ENCODE data around the gene SH2D7. TPM values are rescaled to one million over a fixed set of nuclear protein-coding genes. Genes with fewer than 3 reads are reported as not detected.

Gene SH2D7
- polyA plus RNA-seq, 2 of the 4 experiments (the other 2 are of a cell fraction) = not detected

DNA sequence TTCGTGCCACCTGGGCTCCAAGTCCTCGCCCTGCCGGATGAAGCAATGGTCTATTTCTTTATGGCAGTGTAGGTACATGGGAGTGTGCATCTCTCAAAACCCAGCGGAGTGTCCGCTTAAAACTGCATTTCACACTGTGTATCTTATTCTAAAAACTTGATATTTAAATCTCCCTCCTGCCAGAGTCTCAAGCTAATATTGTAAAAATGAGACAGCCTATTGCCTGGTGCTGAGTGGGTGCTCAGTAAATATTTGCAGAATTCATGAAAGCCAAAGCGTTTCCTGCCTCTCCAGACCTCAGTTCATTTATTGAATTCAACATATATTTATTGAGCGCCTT lies 14.5 kb upstream of the SH2D7 start:
- Histone ChIP-seq H3K9me3 (no peaks in the 10 kb centered on the region), H3K27ac (peak overlapping the region; percentile 81 to 91), H3K4me2 (peak overlapping the region; percentile 87), H3K4me3 (peak overlapping the region; percentile 83), H3K4me1 (peaks cover 20% of the 10 kb centered on the region)
- CTCF ChIA-PET = interaction anchor here (0.9 to 8.2 kb wide), 6 partner anchors 10 to 78 kb away, joined by 3 to 57 read pairs (median 4); partner anchors contain the start of gene SH2D7
- TF ChIP-seq CEBPB (IDR thresholded peaks at IDR 0.05) (no peak), RNF2 (IDR thresholded peaks at IDR 0.05; ENCODE audit: borderline replicate concordance, low read depth) (no peak), BHLHE40 (IDR thresholded peaks at IDR 0.05; ENCODE audit: low read depth, low read length) (no peak), ATOH8 (CRISPR knock-in tag; IDR thresholded peaks at IDR 0.05; ENCODE audit: low read depth) (no peak), EHF (CRISPR knock-in tag; IDR thresholded peaks at IDR 0.05) (no peak), FOSB (CRISPR knock-in tag; IDR thresholded peaks at IDR 0.05) (no peak), JUN (IDR thresholded peaks at IDR 0.05) (no peak), MAX (IDR thresholded peaks at IDR 0.05) (no peak), MYC (IDR thresholded peaks at IDR 0.05; ENCODE audit: borderline replicate concordance, low read length) (no peak), NFE2L2 (conservative IDR thresholded peaks at IDR 0.05; ENCODE audit: low read length) (no peak)
- TF ChIP-seq, protein P1, sequence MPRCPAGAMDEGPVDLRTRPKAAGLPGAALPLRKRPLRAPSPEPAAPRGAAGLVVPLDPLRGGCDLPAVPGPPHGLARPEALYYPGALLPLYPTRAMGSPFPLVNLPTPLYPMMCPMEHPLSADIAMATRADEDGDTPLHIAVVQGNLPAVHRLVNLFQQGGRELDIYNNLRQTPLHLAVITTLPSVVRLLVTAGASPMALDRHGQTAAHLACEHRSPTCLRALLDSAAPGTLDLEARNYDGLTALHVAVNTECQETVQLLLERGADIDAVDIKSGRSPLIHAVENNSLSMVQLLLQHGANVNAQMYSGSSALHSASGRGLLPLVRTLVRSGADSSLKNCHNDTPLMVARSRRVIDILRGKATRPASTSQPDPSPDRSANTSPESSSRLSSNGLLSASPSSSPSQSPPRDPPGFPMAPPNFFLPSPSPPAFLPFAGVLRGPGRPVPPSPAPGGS (IDR thresholded peaks at IDR 0.05) = no peak
- no peak for FAIRE-seq
- peak; percentile 27 to 44 for ATAC-seq
- POLR2A ChIA-PET = no interaction called here
- DNase-seq (ENCODE audit: low read depth in 1 of 2, low spot score in 1 of 2) = no peak
- WGBS (ENCODE audit: missing lambda C conversion rate) = 17% methylated on average over 7 of the region's 7 CpGs

- ATAC-seq (no peak), FAIRE-seq (no peak), DNase-seq (ENCODE audit: low read depth in 1 of 2, low spot score in 1 of 2) (no peak)
- Histone ChIP-seq H3K4me1 (peaks cover 20% of the 10 kb centered on the region), H3K27ac (no peak overlapping the region), H3K4me3 (no peak overlapping the region), H3K4me2 (no peak overlapping the region), H3K9me3 (no peaks in the 10 kb centered on the region)
- POLR2A ChIA-PET = interaction anchor here (0.6 kb wide), 1 partner anchor 1775 kb away, joined by 3 read pairs; no protein-coding TSS in a partner anchor
- WGBS (ENCODE audit: missing lambda C conversion rate) = 82% methylated on average over 11 of the region's 11 CpGs
- TF ChIP-seq CBX2 (IDR thresholded peaks at IDR 0.05; ENCODE audit: borderline replicate concordance, low read depth) = no peak
- TF ChIP-seq, protein P1 (IDR thresholded peaks at IDR 0.05) = no peak
- TF ChIP-seq TP53 (CRISPR knock-in tag; IDR thresholded peaks at IDR 0.05) = no peak
- no peak for TF ChIP-seq KDM1A (IDR thresholded peaks at IDR 0.05; ENCODE audit: low read depth)
- TF ChIP-seq PHF8 (IDR thresholded peaks at IDR 0.05; ENCODE audit: borderline replicate concordance, low read depth) = no peak
- CTCF ChIA-PET = interaction anchor here (0.6 to 8.2 kb wide), 7 partner anchors 11 to 557 kb away, joined by 3 to 57 read pairs (median 3); no protein-coding TSS in a partner anchor
Measured at GRCh38 chr15:78079298-78080087, 12.9 kb upstream of the SH2D7 start.

GRCh38 chr15:78080088-78080460 lies 12.3 kb upstream of the SH2D7 start:
- DNase-seq (ENCODE audit: low read depth in 1 of 2, low spot score in 1 of 2) = no peak
- Histone ChIP-seq H3K27ac (no peak overlapping the region), H3K4me1 (peaks cover 20% of the 10 kb centered on the region), H3K9me3 (no peaks in the 10 kb centered on the region), H3K4me3 (no peak overlapping the region), H3K4me2 (no peak overlapping the region)
- peak; percentile 43 for FAIRE-seq
- POLR2A ChIA-PET = no interaction called here
- ATAC-seq = no peak
- WGBS (ENCODE audit: missing lambda C conversion rate) = 86% methylated on average over 8 of the region's 8 CpGs
- CTCF ChIA-PET = interaction anchor here (0.8 to 8.2 kb wide), 3 partner anchors 14 to 80 kb away, joined by 3 to 57 read pairs (median 3); no protein-coding TSS in a partner anchor
- no peak for TF ChIP-seq KDM5A (IDR thresholded peaks at IDR 0.05)
- TF ChIP-seq CTCF (IDR thresholded peaks at IDR 0.05) = no peak
- no peak for TF ChIP-seq TP53 (CRISPR knock-in tag; IDR thresholded peaks at IDR 0.05)
- no peak for TF ChIP-seq ATOH8 (CRISPR knock-in tag; IDR thresholded peaks at IDR 0.05; ENCODE audit: low read depth)
- no peak for TF ChIP-seq MAFK (IDR thresholded peaks at IDR 0.05; ENCODE audit: partially characterized antibody)
- no peak for TF ChIP-seq EHF (CRISPR knock-in tag; IDR thresholded peaks at IDR 0.05)
- TF ChIP-seq CBX2 (IDR thresholded peaks at IDR 0.05; ENCODE audit: borderline replicate concordance, low read depth) = no peak
- TF ChIP-seq KDM1A (IDR thresholded peaks at IDR 0.05; ENCODE audit: low read depth) = no peak
- TF ChIP-seq, protein P1 (IDR thresholded peaks at IDR 0.05) = no peak
- no peak for TF ChIP-seq ZFP36 (IDR thresholded peaks at IDR 0.05; ENCODE audit: borderline replicate concordance, partially characterized antibody)
- TF ChIP-seq EP300 (IDR thresholded peaks at IDR 0.05) = no peak
- no peak for TF ChIP-seq HDAC2 (IDR thresholded peaks at IDR 0.05)
- no peak for TF ChIP-seq SREBF2 (IDR thresholded peaks at IDR 0.05)
- TF ChIP-seq HOXA7 (CRISPR knock-in tag; IDR thresholded peaks at IDR 0.05) = no peak
- no peak for TF ChIP-seq MAX (IDR thresholded peaks at IDR 0.05)
- no peak for TF ChIP-seq ZSCAN20 (CRISPR knock-in tag; IDR thresholded peaks at IDR 0.05)

All from A549 (cell line).